ENCODE data around the gene SOX2.

SOX2 gene

GRCh38 chr3:181712553-181713279 lies 991 bp downstream of the SOX2 start:
- peaks cover 18% of the 10 kb centered on the region for H3K4me1 ChIP-seq (ENCODE audit: insufficient read depth, low read length)
- no peaks in the 10 kb centered on the region for H3K9me3 ChIP-seq (ENCODE audit: control insufficient read depth, insufficient read depth, low read length)
- peaks cover 3% of the 10 kb centered on the region; the same call in 1 of the 2 replicates for H3K36me3 ChIP-seq (ENCODE audit: insufficient read depth, low read length)
- peak overlapping the region; percentile 85 for H3K9ac ChIP-seq (ENCODE audit: low read depth, low read length)

GRCh38 chr3:181713280-181713647 lies 1.5 kb downstream of the SOX2 start:
- H3K36me3 ChIP-seq (ENCODE audit: insufficient read depth, low read length) = peaks cover 3% of the 10 kb centered on the region; the same call in 1 of the 2 replicates
- H3K9me3 ChIP-seq (ENCODE audit: control insufficient read depth, insufficient read depth, low read length) = no peaks in the 10 kb centered on the region
- peaks cover 14% of the 10 kb centered on the region for H3K4me1 ChIP-seq (ENCODE audit: insufficient read depth, low read length)
- H3K9ac ChIP-seq (ENCODE audit: low read depth, low read length) = peak overlapping the region; percentile 85

DNA sequence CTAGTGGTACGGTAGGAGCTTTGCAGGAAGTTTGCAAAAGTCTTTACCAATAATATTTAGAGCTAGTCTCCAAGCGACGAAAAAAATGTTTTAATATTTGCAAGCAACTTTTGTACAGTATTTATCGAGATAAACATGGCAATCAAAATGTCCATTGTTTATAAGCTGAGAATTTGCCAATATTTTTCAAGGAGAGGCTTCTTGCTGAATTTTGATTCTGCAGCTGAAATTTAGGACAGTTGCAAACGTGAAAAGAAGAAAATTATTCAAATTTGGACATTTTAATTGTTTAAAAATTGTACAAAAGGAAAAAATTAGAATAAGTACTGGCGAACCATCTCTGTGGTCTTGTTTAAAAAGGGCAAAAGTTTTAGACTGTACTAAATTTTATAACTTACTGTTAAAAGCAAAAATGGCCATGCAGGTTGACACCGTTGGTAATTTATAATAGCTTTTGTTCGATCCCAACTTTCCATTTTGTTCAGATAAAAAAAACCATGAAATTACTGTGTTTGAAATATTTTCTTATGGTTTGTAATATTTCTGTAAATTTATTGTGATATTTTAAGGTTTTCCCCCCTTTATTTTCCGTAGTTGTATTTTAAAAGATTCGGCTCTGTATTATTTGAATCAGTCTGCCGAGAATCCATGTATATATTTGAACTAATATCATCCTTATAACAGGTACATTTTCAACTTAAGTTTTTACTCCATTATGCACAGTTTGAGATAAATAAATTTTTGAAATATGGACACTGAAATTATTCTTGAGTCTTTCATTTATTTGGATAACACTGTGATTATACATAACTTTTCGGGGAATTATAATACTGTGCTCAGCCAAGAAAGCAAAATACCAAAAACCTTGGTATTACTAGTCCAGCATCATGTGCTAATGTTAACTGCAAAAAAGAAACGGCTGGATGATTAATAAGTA lies 2.2 kb downstream of the SOX2 start:
- Histone ChIP-seq H3K9me3 (ENCODE audit: control insufficient read depth, insufficient read depth, low read length) (no peaks in the 10 kb centered on the region), H3K9ac (ENCODE audit: low read depth, low read length) (peak overlapping the region; percentile 85), H3K36me3 (ENCODE audit: insufficient read depth, low read length) (peaks cover 3% of the 10 kb centered on the region; the same call in 1 of the 2 replicates), H3K4me1 (ENCODE audit: insufficient read depth, low read length) (peaks cover 13% of the 10 kb centered on the region)

DNA sequence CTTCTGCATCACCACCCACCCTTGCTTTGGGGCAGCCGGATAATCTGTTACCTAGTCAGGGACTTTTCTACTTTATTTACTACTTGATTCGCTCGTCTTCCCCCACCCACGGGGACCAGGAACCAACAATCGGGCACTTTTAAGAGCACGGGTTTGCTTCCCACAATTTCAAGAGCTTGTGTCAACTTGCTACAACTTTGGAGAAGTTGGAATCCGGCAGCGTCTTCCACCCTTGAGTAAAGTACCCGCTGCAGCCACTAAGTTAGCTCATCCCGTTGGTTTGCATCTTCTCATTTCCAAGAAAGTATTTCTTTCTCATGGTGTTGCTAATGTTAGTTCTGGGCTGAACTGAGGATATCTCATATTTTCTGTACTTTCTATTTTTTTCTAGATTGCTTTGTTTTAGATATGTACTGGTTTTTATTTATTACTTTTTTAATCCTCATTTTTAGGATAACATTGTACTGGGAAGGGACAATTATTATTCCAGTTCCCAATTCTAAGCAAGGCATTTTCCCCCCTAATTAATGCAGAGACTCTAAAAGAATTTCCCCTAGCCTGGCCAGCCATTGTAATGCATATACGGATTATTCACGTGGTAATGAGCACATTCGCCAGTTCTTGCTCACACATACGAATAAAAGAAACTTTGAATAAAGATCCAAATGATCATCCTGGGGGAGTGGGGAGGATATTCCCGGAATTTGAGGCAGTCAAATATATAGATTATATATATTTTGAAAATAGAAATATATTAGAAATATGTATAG lies 4.0 kb downstream of the SOX2 start:
- Histone ChIP-seq H3K36me3 (ENCODE audit: insufficient read depth, low read length) (peaks cover 3% of the 10 kb centered on the region; the same call in 1 of the 2 replicates), H3K4me1 (ENCODE audit: insufficient read depth, low read length) (peaks cover 17% of the 10 kb centered on the region), H3K9me3 (ENCODE audit: control insufficient read depth, insufficient read depth, low read length) (no peaks in the 10 kb centered on the region), H3K9ac (ENCODE audit: low read depth, low read length) (peak overlapping the region; percentile 85)

GRCh38 chr3:181716966-181717365 lies 5.2 kb downstream of the SOX2 start:
- H3K9ac ChIP-seq (ENCODE audit: low read depth, low read length) = peak overlapping the region; percentile 85
- peaks cover 27% of the 10 kb centered on the region for H3K4me1 ChIP-seq (ENCODE audit: insufficient read depth, low read length)
- H3K9me3 ChIP-seq (ENCODE audit: control insufficient read depth, insufficient read depth, low read length) = no peaks in the 10 kb centered on the region
- peaks cover 3% of the 10 kb centered on the region; the same call in 1 of the 2 replicates for H3K36me3 ChIP-seq (ENCODE audit: insufficient read depth, low read length)

DNA sequence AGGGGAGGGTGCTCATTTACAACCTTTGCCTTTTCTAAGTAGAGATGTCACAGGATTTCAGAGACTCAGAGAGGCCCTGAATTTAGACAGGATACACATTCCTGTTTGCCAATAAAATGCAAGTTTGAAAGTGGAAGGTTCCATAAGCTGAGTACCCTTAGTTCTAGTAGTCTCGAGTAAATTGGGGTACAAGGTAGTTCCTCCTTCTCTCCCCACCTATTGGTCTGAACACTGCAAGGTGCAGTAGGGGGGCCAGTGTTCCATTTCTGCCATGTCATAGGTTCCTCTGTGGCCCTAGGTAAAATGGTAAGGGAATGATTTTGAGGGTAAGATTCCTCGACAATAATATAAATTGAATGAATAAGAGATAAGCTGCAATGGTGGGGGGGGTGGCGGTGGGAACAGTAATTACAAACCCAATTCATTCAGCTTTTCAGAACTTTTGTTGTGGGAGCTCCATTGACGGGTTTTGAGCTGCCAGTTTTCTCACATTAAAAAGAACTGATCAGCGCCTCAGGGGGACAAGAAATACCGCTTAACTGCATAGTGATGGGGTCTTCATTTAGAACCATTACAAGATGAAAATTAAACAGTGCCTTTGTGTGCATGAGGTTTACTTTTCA lies 5.9 kb downstream of the SOX2 start:
- Histone ChIP-seq H3K36me3 (ENCODE audit: insufficient read depth, low read length) (peaks cover 3% of the 10 kb centered on the region; the same call in 1 of the 2 replicates), H3K9ac (ENCODE audit: low read depth, low read length) (peak overlapping the region; percentile 85), H3K9me3 (ENCODE audit: control insufficient read depth, insufficient read depth, low read length) (no peaks in the 10 kb centered on the region), H3K4me1 (ENCODE audit: insufficient read depth, low read length) (peaks cover 34% of the 10 kb centered on the region)

DNA sequence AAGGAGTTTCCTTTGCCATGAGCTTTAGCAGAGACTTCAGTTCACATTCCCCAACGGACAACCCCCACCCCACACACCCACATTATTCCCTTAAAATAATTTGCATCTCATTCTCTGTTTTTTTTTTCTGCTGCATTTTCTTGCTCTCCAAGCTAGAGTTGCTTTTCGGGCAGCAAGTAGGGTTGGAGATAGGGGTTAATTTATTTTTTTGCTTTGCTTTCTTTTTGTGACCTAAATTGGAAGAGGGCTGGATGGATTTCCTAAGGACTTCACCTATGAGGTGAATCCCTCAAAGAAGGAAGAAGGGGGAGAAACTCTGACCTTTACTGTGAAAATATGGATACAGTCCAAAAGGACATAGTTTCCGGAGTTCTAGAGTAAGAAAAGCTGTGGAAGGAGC lies 6.6 kb downstream of the SOX2 start:
- Histone ChIP-seq H3K36me3 (ENCODE audit: insufficient read depth, low read length) (peaks cover 3% of the 10 kb centered on the region; the same call in 1 of the 2 replicates), H3K9ac (ENCODE audit: low read depth, low read length) (no peak overlapping the region; the same call in 1 of the 2 replicates), H3K4me1 (ENCODE audit: insufficient read depth, low read length) (peaks cover 35% of the 10 kb centered on the region), H3K9me3 (ENCODE audit: control insufficient read depth, insufficient read depth, low read length) (no peaks in the 10 kb centered on the region)

DNA sequence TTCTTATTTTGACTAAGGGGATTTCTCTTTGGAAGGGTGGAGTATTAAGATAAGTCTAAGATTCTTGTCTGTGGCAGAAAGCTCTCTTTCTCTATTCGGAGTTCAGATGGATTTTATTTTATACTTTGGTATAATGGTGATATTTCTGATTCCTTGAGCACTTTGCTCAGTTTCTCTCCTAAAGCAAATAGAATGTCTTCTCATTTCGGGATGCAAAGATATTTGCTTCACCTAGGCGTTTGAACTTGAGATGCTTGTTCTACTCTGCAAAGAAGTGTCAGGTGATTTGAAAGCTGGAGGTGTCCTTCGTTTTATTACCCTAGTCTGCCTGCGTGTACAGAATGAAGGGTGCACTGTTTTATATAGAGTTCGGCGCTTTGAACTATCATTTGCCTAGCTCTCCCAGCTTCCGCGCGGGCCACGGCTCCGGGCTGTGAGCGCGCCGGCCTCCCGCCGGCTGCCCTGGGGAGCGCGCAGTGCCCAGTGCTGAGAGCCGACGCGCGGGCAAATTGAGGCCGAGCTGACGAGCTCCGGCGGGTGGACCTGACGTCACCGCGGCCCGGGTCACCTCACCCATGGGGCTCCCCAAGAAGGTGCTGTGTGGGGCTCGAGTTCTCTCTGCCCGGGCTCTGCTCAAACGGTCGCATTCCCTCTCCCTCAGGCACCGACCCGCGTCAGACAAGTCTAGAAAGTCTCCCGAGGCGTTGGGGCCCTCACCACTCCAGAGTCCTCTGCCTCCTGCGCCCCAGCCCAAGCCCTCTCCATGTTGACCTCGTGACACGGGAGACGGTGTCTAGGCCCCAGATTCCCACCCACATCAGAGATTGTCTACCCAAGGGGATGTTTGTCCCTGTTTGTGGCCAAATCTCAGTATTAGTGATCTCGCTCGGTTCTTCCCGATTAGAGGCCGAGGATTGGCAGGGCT lies 7.5 kb downstream of the SOX2 start:
- peaks cover 3% of the 10 kb centered on the region; the same call in 1 of the 2 replicates for H3K36me3 ChIP-seq (ENCODE audit: insufficient read depth, low read length)
- H3K9me3 ChIP-seq (ENCODE audit: control insufficient read depth, insufficient read depth, low read length) = no peaks in the 10 kb centered on the region
- peak overlapping the region; percentile 32; the same call in 1 of the 2 replicates for H3K9ac ChIP-seq (ENCODE audit: low read depth, low read length)
- H3K4me1 ChIP-seq (ENCODE audit: insufficient read depth, low read length) = peaks cover 37% of the 10 kb centered on the region

DNA sequence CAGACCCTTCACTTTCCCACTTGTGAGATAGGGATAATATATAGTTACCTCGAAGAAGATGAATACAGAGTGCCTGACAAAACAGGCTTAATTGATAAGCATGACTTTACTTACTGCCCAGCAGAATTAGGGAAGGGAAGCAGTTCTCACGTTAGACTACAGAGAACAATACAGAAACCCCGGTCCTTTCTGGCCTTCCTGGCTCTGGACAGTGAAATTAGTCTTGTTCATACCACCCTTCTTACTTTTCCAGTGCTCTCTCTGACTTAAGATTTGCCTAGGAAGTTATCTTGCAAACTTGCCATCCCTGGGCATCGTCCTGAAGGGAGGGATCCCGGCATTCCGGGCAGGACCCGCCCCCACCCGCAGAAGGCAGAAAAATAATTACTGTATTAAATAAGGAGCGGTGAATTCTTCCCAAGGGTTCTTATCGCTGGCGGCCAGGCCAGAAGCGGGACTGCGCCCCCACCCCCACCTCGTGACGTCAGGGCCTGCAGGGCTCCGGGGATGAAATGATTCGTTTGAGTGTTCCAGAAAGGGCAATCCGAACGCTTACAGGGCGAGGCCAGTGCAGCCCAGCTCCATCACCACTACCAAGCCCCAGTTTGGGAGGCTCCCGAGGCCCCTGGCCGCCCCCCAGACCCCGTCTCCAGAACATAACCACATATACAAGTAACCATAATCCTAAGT lies 8.4 kb downstream of the SOX2 start:
- Histone ChIP-seq H3K9ac (ENCODE audit: low read depth, low read length) (peak overlapping the region; percentile 32; the same call in 1 of the 2 replicates), H3K9me3 (ENCODE audit: control insufficient read depth, insufficient read depth, low read length) (no peaks in the 10 kb centered on the region), H3K4me1 (ENCODE audit: insufficient read depth, low read length) (peaks cover 42% of the 10 kb centered on the region), H3K36me3 (ENCODE audit: insufficient read depth, low read length) (no peaks in the 10 kb centered on the region; the same call in 1 of the 2 replicates)

DNA sequence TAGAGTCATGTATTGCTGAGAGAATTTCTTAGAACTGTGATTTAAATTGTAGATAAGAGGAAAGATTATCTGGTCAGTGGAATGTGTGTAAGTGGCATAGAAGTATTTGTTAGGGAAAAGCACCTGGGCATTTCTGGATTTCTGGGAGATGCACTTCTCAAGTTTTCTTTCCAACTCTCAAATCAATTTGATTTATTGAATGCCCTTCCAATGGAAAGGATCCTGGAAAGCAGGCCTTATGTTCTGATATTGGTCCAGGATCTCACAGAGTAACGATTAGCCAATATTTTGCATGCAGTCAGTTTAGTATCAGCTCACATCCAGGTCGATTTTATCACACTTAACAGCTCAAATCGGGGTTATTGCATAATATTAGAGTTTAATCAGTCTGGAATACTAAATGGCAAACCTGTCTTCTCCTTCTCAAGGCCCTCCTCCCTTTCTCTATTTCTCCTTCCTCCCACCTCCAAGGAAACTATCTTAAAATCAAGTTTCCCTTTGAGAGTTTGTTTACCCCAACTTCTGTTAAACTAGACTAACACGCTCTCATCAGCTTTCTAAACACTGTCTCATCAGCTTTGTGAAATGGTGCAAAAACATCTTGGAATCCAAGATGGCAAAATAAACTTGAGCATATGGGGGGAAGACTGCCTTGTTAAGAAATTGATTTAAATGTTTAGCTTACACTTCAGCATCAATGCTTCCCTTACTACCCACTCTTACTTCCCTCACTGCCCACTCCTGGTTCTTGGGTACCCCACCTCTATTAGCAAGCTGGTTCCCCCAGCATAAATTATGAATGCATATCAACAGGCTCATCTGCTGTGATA lies 9.5 kb downstream of the SOX2 start:
- no peak overlapping the region for H3K9ac ChIP-seq (ENCODE audit: low read depth, low read length)
- H3K4me1 ChIP-seq (ENCODE audit: insufficient read depth, low read length) = peaks cover 42% of the 10 kb centered on the region
- no peaks in the 10 kb centered on the region for H3K9me3 ChIP-seq (ENCODE audit: control insufficient read depth, insufficient read depth, low read length)
- no peaks in the 10 kb centered on the region for H3K36me3 ChIP-seq (ENCODE audit: insufficient read depth, low read length)

- no peak overlapping the region for H3K9ac ChIP-seq (ENCODE audit: low read depth, low read length)
- H3K4me1 ChIP-seq (ENCODE audit: insufficient read depth, low read length) = peaks cover 42% of the 10 kb centered on the region
- H3K36me3 ChIP-seq (ENCODE audit: insufficient read depth, low read length) = no peaks in the 10 kb centered on the region
- no peaks in the 10 kb centered on the region for H3K9me3 ChIP-seq (ENCODE audit: control insufficient read depth, insufficient read depth, low read length)
Measured at GRCh38 chr3:181722156-181722555, 10.4 kb downstream of the SOX2 start.
